Stimulated activated CD4-positive, alpha-beta T cell treated with anti-CD3 and anti-CD28 coated beads, Interleukin-4, amount 100 ng/mL, for 48 hours (primary cell): ENCODE results near the gene TGOLN2.
"Not testable (repeated sequence)": the region's sequence is repeated elsewhere in the genome, so short reads cannot be mapped to it uniquely, and the experiment has no call there.

Source experiments
- DNase-seq, 2 donors: peaks; one replicate each; pipeline ENCODE4 v3.0.0-alpha.2; 2020; ENCODE audit warnings: low read depth in 2 of 2

TGOLN2 gene

DNA sequence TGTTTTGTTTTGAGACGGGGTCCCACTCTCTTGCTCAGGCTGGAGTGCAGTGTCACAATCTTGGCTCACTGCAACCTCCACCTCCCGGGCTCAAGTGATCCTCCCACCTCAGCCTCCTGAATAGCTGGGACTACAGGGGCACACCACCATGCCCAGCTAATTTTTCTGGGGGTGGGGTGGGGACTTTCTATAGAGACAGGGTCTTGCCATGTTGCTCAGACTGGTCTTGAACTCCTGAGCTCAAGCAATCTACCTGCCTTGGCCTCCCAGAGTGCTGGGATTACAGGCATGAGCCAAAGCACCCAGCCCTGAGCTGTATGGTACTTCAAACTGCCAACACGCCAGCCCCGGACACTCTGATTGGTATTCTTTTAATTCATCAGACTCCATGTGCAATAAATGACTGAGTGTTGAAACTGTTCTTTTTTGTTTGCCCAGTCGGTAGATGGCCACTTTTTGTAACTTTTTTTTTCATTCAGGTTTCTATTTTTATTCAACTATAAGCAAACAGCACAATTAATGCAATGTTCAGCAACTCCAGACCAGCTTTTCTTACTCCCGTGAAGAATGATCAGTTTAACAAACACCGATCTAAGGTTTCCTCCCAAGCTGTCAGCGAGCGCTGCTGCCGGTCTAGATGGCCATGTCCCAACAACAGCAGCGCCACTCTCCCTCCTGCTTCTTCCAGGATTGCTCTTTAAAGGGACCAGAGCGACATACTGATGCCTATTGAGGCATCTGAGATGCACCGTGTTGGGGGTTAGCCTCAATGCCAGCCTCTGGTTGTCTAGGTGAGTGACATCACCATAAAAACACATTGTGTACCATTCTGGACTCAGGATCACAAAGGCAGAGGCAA lies 12.5 kb upstream of the TGOLN2 start:
- no peak for DNase-seq

DNA sequence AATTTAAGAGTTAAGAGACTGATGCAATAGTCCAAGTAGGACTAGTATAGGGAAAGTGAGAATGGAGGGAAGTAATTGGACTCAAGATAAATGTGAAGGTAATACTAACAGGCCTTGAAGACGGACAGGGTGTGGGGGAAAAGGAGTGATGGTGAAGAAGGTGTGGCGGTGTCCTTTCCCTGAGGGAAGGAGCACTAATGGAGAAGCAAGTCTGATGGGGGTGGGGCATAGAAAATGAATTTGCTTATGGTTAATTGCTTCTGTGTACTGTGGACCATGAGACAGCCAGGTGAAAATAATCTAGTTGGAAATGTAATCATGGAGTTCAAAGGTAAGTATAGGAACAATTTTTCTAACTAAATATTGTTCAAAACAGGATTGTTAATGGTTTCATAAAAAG lies 7.1 kb upstream of the TGOLN2 start:
- DNase-seq: no peak

DNA sequence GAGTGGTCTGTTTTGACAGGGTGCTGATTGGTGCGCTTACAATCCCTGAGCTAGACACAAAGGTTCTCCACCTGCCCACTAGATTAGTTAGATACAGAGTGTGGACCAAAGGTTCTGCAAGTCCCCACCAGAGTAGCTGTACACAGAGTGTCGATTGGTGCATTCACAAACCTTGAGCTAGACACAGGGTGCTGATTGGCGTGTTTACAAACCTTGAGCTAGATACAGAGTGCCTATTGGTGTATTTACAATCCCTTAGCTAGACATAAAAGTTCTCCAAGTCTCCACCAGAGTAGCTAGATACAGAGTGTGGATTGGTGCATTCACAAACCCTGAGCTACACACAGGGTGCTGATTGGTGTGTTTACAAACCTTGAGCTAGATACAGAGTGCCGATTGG lies 6.1 kb upstream of the TGOLN2 start:
- DNase-seq: not testable (repeated sequence)

DNA sequence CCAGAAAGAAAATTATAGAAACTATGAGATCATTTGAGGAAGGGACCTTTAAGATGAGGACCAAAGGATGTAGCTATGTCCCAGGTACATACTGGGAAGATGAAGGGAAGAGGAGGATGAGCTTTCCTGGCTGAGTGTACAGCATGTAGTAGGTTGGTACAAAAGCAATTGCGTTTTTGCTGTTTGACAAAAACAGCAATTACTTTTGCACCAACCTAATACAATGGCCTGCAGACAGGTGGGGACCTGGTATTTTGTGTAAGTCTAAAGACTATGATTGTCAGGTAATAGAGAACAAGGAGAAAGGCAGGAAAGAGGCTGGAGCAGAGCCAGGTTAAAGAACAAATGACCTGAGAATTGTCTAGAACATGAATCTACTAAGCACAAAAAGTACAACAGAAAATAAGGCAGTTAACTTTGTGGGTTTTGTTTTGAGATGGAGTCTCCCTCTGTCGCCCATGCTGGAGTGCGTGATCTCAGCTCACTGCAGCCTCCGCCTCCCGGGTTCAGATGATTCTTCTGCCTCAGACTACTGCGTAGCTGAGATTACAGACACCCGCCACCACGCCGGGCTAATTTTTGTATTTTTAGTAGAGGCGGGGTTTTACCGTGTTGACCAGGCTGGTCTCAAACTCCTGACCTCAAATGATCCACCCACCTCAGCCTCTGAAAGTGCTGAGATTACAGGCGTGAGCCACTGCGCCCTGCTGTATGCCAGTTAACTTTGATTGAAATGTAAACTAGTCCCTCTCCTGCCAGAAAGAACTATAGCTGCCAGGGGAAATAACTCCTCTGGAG lies 3.2 kb upstream of the TGOLN2 start:
- no peak for DNase-seq

DNA sequence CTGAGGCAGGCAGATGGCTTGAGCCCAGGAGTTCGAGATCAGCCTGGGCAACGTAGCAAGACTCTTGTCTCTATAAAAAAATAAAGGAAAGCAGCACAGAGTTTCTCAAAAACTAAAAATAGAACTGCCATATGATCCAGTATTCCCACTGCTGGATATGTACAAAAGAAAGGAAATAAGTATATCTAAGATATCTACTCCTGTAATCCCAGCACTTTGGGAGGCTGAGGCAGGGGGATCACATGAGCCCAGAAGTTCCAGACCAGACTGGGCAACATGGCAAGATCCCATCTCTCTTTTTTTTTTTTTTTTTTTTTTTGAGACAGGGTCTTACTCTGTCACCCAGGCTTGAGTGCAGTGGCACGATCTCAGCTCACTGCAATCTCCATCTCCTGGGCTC lies 1.9 kb upstream of the TGOLN2 start:
- not testable (repeated sequence) for DNase-seq

DNA sequence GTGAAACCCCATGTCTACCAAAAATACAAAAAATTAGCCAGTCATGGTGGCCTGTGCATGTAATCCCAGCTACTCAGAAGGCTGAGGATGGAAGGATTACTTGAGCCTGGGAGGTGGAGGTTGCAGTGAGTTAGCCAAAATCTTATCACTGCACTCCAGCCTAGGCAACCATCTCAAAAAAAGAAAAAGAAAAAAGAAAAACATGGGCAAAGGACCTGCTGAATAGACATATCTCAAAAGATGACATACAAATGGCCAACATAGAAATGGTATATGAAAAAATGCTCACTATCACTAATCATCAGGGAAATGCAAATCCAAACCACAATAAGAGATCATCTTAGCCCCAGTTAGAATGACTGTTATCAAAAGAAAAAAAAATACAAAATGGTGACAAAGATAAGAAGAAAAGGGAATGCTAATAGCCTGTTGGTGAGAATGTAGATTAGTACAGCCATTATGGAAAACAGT lies 1.4 kb upstream of the TGOLN2 start:
- no peak for DNase-seq

DNA sequence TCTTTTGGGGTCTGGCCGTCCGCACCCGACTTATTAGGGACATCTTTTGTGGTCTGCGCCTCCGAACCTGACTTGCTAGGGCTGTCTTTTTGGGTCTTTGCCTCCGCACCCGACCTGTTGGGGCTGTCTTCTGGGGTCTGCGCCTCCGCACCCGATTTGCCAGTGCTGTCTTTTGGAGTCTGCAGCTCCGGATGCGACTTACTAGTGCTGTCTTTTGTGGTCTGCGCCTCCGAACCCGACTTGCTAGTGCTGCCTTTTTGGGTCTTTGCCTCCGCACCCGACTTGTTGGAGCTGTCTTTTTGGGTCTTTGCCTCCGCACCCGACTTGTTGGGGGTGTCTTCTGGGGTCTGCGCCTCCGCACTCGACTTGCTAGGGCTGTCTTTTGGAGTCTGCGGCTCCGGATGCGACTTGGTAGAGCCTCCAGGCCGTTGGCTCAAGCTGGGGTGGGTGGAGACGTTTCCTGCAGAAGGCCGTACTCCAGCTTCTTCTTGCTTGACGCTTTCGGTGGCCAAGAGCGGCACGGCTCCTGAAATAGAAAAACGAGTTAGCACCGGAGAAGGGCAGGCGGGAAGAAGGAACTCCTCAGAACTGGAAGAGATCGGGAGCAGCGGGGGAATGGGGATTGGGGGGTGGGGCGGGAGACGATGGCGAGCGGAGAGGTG lies 498 bp downstream of the TGOLN2 start:
- peak in 1 of 2 donors; percentile 45 for DNase-seq

DNA sequence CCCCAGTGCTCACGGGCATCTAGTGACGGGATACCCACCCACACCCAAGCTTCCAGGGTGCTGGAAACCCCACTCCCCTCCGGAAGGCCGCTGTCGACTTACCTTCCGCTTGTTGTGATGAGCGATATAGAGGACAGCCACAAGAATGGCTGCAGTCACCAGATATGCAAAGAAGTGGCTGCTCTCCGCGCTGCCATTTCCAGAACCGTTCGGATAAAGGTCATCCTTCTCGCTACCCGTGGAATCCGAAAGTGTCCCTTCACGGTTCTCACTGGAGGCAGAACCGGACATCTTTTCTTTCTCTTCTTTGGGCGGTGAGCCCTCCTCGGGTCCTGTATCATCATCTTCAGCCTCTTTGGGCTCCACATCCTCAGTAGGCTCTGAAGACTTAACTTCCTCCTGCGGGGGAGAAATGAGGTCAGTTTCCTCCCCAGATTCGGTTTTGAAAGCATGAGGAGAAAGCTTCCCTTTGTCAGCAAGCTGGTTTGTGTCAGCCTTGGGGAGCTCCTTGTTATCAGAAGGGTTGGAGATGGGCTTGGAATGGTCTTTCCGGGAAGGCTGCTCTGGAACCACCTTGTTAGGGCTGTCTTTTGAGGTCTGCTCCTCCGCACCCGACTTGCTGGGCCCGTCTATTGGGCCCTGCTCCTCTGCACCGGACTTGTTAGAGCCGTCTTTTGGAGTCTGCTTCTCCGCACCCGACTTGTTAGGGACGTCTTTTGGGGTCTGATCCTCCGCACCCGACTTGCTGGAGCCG lies 1.2 kb downstream of the TGOLN2 start:
- DNase-seq: peak in 1 of 2 donors; percentile 26

DNA sequence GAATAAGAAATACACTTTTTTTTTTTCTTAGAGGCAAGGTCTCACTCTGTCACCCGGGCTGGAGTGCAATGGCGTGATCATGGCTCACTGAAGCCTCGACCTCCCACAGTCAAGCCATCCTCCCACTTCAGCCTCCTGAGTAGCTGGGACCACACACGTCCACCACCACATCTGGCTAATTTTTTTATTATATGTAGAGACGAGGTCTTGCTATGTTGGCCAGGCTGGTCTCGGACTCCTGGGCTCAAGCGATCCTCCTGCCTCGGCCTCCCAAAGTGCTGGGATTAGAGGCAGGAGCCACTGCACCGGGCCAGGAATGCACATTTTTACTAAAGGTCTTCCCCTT lies 2.4 kb downstream of the TGOLN2 start:
- no peak for DNase-seq

DNA sequence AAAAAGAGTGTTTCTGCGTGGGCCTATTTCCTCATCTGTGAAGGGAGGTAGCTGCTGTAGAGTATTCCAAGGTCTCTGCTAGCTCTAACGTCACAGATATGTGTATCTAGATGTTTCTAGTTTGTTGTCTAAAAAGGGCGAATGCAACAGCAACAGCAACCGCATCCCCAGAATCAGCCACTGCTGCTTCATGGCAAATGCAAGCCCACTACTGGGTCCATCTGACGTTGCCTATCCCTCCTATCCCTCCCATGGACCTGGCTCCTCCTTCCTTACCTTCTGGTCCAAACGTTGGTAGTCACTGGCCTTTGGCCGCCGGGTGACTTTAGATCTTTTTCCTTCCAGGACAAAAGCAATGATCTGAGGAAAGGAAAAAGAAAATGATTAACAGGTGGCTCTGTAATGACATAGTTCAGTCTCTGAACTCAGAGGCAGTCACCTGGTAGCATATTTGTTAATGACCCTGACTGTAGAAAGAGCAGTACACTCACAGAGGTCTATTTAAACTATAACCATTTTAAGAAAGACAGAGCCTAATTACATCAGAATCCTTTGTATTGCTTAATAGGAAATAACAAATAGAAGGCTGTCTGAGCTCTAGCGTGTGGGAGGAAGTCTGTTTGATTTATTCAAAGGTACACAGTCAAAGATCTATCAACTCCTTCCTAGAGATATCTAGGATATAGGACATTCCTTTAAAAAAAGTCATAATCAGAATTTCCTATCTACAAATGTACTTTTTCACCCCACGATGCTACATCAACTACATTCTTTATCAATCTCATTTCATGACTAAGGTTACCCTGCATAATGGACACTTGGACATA lies 2.9 kb downstream of the TGOLN2 start:
- DNase-seq: no peak

DNA sequence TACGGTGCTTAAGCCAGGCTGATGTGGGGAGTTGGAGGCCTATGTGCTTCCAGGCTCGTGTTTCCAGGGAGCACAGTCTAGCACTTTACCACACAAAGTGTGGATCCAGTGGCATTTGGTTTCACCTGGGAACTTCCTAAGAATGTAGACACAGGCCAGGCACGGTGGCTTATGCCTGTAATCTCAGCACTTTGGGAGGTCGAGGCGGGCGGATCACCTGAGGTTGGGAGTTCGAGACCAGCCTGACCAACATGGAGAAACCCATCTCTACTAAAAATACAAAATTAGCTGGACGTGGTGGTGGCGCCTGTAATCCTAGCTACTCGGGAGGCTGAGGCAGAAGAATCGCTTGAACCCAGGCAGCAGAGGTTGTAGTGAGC lies 3.8 kb downstream of the TGOLN2 start:
- not testable (repeated sequence) for DNase-seq

DNA sequence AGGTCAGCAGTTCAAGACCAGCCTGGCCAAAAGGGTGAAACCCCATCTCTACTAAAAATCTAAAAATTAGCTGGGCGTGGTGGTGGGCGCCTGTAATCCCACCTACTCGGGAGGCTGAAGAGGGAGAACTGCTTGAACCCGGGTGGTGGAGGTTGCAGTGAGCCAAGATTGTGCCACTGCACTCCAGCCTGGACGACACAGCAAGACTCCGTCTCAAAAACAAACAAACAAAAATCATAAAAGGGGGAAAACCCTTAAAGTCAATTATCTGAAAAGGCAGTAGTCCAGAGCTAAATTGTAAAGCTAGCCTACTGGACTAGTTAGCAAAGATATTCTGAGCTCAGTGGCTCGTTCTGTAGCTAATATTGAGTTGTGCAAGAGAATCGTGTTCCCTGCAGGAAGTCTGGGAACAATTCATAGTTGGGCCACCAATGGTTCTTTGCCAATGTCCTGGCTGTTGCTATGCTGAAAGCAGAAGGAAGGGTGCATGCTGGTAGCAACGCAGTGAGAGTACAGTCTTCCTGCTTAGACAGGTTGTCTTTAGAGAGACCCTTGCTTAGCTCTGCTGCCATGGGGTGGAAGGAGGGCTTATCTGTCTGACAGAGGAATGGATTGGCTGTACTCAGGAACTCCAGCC lies 4.3 kb downstream of the TGOLN2 start:
- DNase-seq: no peak

DNA sequence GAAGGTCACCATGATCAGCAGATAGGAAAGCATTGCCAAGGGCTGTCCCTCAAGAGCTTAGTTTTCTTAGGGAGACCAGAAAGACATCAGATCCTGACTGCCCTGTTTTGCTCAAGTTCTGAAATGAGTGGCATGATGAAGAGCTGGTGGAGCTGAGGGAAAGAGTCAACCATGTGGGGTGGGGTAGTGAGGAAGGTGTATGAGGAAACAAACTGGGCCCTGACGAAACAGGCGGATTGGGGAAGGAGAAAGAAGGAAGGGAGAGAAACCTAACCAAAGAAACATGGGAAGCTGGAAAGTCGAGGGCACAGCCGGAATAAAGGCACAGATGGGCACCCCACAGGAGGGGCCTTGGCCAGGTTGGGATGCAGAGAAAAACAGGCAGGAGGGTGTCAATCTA lies 8.0 kb downstream of the TGOLN2 start:
- DNase-seq: no peak

DNA sequence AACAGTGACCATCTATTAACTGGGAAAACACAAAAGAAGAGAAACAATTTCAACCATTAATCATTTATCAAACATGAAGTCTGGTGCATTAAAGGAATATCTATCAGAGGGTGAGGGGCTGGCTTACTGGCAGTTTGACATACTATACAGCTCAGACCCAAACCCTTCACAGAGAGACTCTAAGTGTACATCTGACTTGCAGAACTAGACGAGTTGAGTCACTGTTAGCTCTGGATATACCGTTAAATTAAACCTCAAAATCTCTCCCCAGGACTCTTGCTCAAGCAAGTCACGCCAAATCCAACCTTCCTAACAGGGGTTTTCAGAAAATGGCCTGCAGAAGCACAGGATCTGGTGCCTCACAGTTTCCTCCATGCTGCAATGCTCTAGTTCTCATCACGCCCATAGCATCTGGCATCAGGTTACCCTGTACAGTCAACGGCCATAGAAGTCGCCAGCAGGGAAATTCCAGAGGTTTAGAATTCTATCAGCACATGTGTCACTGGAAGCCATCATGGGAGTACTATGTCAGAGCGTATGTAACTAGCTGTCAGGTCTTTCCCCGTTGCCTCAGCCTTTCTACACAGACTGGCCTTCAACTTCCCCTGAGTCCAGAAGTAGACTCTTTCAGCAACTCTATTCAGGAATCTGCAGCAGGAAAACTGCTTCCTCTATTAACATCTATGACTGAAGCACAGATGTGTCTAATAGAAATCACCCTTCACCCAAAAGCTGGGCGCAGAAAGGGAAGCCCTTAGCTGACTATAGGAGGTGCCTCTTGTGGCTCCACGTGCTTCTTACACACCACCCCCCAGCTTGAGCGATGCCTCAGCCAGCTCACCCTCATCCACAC lies 9.3 kb downstream of the TGOLN2 start:
- DNase-seq: no peak

DNA sequence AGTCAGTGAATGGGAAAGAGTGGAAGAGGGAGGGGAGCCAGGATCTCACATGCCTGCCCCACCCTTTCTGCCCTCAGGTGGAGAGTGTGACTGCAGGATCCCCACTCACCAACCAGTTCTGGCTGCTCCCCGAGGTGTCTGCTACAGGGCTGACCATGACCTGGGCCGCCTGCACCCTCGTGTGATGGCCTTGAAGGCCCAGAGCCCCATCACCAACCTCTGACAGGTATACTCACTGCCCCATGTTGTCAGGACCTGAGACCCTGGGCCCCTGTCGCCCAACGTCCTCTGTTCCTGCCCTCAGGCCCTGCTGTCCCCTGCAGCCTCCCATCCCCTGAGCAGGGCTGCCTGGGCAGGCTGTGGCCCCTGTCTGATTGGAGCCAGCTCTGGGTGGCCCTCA lies 11.9 kb downstream of the TGOLN2 start:
- not testable (repeated sequence) for DNase-seq

DNA sequence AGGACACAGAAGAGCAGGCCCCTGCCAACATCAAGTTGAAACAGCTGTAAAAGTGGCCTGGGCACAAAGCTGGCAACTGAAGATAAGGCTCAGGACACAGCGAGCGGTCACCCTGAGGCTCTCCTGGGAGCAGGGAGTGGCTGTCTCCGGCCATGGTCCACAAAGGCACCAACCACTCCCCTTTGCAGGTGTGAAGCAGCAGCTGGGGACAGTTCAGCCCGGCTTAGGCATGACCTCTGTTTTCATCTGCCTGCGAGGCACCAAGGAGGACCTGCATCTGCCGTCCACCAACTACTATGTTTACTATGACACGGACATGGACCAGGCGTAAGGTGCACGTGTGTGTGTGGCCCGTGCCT lies 12.9 kb downstream of the TGOLN2 start:
- no peak for DNase-seq

DNA sequence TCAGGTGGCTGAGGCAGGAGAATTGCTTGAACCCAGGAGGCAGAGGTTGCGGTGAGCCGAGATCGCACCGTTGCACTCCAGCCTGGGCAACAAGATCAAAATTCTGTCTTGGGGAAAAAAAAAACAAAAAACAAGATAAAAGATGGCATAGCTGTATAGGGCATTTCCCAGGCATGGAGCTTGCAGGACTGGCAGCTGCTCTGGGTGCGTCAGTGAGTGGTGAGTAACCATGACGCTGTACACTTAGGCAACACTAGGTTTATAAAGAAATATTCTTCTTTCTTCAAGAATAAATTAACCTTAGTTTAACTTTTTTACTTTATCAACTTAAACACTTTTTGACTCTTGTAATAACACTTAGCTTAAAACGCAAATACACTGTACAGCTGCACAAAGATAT lies 15.4 kb downstream of the TGOLN2 start:
- no peak for DNase-seq

DNA sequence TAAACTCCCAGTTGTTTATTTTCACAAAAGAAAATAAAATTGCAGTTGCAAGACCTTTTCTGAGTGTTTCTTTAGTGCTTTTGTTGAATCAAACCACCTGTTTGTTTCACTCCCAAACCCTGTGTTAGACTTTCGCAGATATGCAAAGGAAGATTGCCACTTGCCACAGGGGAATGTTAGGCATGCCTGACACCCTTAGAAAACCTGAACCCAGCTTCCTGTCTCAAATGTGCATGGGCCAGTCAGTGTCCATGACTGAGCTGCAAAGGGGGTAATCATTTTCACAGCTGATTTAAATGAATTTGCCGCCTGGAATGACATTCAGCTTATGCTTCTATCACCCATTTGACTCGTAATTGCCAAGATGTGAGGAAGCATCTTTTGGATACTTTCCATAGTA lies 17.5 kb downstream of the TGOLN2 start:
- no peak for DNase-seq

DNA sequence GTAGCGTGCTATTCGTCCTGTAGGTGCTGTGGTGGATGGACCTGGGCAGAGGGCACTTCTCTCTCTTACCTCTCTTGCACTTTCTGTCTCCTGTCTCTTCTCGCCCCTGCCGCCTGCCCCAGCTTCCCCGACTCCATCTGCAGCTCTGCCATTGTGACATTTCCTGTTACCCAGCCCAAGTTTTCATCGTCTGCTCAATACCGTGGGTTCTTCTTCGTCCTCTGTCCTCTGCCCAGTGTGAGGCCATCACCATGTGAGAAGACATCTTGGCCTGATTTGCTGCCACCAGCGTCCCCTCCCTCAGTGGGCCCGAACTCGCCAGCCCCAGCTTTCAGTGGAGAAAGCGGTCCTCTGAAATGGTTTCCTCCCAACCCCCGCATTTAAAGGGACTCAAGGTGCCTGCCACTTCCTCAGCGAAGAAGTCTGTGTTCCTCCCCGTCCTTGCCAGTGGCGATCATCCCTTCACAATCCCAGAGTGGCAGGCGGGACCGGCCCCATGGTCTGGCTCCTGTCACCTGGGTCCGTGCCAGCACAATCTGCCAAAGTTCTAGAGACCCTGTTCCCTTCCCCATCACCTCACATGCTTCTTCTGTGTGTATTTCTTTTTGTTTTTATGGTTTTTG lies 18.0 kb downstream of the TGOLN2 start:
- DNase-seq: no peak
